Kidney epithelial cell (primary cell): ENCODE measurements around the gene ELF5. TPM values are rescaled to one million over a fixed set of nuclear protein-coding genes. Genes with fewer than 3 reads are reported as not detected.

Experiments used
- DNase-seq: peaks from one replicate; pipeline ENCODE4 v3.0.0-alpha.2; 2010; ENCODE audit warnings: low read depth
- H3K27me3 ChIP-seq: 2 replicates; pipeline ENCODE4 v1.6.0; 2011; ENCODE audit warnings: low read length; ENCODE audit not compliant: control insufficient read depth, insufficient read depth
- H3K36me3 ChIP-seq: 2 replicates; pipeline ENCODE4 v1.5.1; 2011; ENCODE audit warnings: low read length; ENCODE audit not compliant: control insufficient read depth, insufficient read depth
- H3K4me3 ChIP-seq: 2 replicates; pipeline ENCODE4 v1.5.1; 2011; ENCODE audit warnings: low read depth, mild to moderate bottlenecking, control low read depth, low read length
- total RNA-seq: library from RNA; depleted of rRNA; stranded (reverse); fragments of >200 nt; gene quantifications from 2 replicates; pipeline ENCODE4 v1.2.3, GENCODE V29; 2015
- TF ChIP-seq, protein P1 (sequence below): IDR thresholded peaks from 2 replicates; pipeline ENCODE4 v1.5.1; 2011; ENCODE audit warnings: mild to moderate bottlenecking, moderate library complexity, low read length, control low read depth, inconsistent platforms; ENCODE audit not compliant: insufficient read depth, poor library complexity, severe bottlenecking

ELF5 gene
- total RNA-seq, 1 donor from 2014 or later = not detected

DNA sequence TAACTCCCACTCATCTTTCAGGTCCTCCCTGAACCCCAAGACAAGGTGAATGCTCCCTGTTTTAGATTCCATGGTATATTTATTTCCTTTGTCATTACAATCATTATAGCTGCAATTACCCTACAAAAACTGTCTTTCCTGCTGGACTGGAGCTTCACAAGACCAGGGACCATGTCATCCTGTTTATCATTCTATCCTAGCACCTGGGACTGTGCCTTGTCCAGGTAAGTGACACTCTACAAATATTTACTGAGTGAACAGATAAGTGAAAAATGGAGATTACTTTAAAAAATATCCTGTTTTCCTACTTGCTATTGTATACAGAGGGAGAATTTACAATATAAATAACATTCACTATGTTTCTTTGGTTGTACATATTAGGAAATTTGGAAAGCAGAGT is 22.5 kb upstream of the ELF5 start:
- TF ChIP-seq, protein P1, sequence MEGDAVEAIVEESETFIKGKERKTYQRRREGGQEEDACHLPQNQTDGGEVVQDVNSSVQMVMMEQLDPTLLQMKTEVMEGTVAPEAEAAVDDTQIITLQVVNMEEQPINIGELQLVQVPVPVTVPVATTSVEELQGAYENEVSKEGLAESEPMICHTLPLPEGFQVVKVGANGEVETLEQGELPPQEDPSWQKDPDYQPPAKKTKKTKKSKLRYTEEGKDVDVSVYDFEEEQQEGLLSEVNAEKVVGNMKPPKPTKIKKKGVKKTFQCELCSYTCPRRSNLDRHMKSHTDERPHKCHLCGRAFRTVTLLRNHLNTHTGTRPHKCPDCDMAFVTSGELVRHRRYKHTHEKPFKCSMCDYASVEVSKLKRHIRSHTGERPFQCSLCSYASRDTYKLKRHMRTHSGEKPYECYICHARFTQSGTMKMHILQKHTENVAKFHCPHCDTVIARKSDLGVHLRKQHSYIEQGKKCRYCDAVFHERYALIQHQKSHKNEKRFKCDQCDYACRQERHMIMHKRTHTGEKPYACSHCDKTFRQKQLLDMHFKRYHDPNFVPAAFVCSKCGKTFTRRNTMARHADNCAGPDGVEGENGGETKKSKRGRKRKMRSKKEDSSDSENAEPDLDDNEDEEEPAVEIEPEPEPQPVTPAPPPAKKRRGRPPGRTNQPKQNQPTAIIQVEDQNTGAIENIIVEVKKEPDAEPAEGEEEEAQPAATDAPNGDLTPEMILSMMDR = no peak
- H3K4me3 ChIP-seq = no peak overlapping the region
- no peaks in the 10 kb centered on the region for H3K36me3 ChIP-seq
- no peak for DNase-seq
- H3K27me3 ChIP-seq = peaks cover 2% of the 10 kb centered on the region

DNA sequence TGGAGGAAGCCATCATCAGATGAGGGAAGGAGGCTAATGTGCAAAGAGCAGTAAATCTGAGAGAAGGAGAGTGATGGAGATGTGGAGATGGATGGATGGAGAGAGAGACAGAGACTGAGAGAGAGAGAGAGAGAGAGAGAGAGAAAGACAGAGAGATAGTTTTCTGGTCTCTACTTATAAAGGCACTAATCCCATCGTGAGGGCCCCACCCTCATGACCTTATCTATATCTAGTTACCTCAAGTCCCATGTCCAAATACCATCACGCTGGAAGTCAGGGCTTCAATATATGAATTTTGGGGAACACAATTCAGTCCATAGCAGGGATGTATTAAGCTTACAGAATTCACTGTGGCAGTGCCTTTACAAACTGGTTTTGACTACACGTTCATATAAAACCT is 21.2 kb upstream of the ELF5 start:
- no peak for DNase-seq
- Histone ChIP-seq H3K4me3 (no peak overlapping the region), H3K36me3 (no peaks in the 10 kb centered on the region), H3K27me3 (peaks cover 2% of the 10 kb centered on the region)
- TF ChIP-seq, protein P1 = no peak

DNA sequence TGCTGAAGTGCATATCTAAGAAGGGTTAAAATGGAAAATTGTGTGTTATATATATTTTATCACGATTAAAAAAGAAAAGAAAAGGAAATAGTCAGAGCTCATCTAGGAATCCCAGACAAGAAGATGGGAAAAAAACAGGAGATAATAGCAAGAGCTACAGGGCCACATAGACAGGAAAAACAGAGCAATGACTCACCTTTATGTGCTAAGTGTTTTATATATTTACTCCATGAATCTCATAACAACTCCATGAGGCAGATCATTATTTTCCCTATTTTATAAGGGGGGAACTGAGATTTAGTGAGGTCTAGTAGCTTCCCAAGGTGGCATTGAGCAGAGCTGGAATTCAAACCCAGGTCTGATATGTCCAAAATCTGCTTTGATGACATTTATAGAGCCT is 18.1 kb upstream of the ELF5 start:
- no peaks in the 10 kb centered on the region for H3K27me3 ChIP-seq
- no peak overlapping the region for H3K4me3 ChIP-seq
- no peaks in the 10 kb centered on the region for H3K36me3 ChIP-seq
- TF ChIP-seq, protein P1 = no peak
- no peak for DNase-seq

DNA sequence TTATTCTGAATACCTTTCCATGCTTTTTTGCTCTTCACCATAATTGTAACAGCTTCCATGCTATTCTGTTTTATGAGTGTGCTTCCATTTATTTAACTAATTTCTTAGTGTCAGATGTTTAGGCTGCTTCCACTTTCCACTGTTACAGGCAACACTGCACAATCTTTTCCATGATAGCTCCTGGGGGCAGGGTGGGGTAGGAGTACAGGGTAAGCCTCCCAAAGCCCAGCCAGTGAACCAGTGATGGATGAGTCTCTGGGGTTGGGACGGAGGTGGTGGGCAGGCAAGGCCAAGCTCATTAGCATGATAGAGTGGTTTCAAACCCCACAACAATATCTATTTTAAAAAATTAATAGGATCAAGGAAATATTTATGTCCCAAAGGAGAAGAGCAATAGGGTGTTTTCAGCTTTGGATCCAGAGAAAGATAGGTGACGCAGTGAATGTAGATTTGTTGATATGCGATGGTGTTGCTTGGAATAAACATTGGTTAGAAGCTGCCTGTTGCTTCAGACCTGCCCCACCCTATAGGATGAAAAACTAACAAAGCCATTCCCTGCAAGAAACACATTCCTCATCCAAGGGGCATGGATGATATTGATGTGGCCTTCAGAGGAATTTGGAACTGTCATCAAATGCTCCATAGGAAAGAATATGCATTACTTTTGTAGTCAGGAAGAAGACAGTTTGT is 17.1 kb upstream of the ELF5 start:
- no peak overlapping the region for H3K4me3 ChIP-seq
- H3K36me3 ChIP-seq = no peaks in the 10 kb centered on the region
- DNase-seq = no peak
- H3K27me3 ChIP-seq = no peaks in the 10 kb centered on the region
- TF ChIP-seq, protein P1 = no peak

DNA sequence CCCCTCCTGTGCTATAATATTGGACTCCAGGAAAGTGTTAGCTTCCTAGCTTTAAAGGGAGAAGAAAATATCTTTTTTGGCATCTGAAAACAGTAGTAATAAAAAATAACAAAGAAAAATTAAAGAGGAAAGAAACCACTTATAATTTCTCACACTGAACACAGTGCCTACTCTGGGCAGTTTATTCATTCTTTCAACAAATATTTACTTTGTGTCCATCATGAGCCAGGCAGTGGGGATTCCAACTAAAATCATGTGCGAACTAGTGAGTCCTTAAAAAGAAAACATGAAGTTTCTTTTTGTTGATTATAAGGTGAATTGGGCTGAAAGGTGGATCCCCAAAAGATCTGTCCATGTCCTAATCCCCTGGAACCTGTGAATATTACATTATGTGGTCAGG is 16.0 kb upstream of the ELF5 start:
- DNase-seq = no peak
- H3K4me3 ChIP-seq = no peak overlapping the region
- H3K27me3 ChIP-seq = no peaks in the 10 kb centered on the region
- H3K36me3 ChIP-seq = no peaks in the 10 kb centered on the region
- TF ChIP-seq, protein P1 = no peak

DNA sequence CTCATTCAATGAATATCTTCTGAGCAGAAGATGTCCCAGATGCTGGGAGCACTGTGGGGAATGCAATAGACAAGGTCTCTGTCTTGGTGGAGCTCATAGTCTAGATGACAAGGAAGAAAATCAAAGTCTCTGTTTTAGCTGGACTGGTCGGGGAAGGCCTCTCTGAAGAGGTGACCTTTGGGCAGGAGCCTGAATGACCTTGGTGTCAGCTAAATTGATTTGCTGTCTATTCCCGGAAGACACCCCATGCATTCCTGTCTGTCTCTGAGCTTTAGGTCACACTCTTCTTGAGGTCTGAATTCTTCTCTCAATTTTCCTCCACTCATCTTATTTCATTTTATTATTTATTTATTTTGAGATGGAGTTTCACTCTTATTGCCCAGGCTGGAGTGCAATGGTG is 14.5 kb upstream of the ELF5 start:
- H3K27me3 ChIP-seq = no peaks in the 10 kb centered on the region
- TF ChIP-seq, protein P1 = no peak
- H3K36me3 ChIP-seq = no peaks in the 10 kb centered on the region
- H3K4me3 ChIP-seq = no peak overlapping the region
- no peak for DNase-seq
